Lung (tissue), 12 donors: ENCODE measurements around the gene CYP39A1. TPM values are rescaled to one million over a fixed set of nuclear protein-coding genes. Genes with fewer than 3 reads are reported as not detected.

Source experiments
- ATAC-seq: fragments of 200-7000 bp; cut with Tn5 transposase; one replicate; pipeline ENCODE4 v1.9.1; 2020; ENCODE audit warnings: moderate number of reproducible peaks; ENCODE audit not compliant: insufficient read depth, low FRiP score
- DNase-seq, 3 donors: peaks; one replicate each; pipeline ENCODE4 v3.0.0-alpha.2; 2013 to 2017
- H3K27ac ChIP-seq, 2 donors: one replicate each; pipeline ENCODE4 v1.5.1; 2013; ENCODE audit warnings: mild to moderate bottlenecking in 2 of 2, moderate library complexity in 2 of 2, control low read depth in 1 of 2, inconsistent platforms in 1 of 2, low read depth in 1 of 2, low read length in 1 of 2
- H3K27me3 ChIP-seq, 3 donors: one replicate each; pipeline ENCODE4 v1.5.1; 2013; ENCODE audit warnings: low read length in 2 of 3; ENCODE audit not compliant: control insufficient read depth in 3 of 3, insufficient read depth in 3 of 3
- H3K36me3 ChIP-seq, 4 donors: one replicate each; pipeline ENCODE4 v1.5.1; 2013; ENCODE audit warnings: low read length in 4 of 4, mild to moderate bottlenecking in 1 of 4, moderate library complexity in 1 of 4; ENCODE audit not compliant: control insufficient read depth in 4 of 4, insufficient read depth in 4 of 4
- H3K4me1 ChIP-seq, 5 donors: one replicate each; pipeline ENCODE4 v1.5.1; 2013; ENCODE audit warnings: low read length in 5 of 5, mild to moderate bottlenecking in 2 of 5, moderate library complexity in 1 of 5; ENCODE audit not compliant: control insufficient read depth in 5 of 5, insufficient read depth in 5 of 5
- H3K4me3 ChIP-seq: one replicate; pipeline ENCODE4 v1.5.1; 2013; ENCODE audit warnings: mild to moderate bottlenecking, control low read depth, moderate library complexity
- H3K9ac ChIP-seq, 2 donors: one replicate each; pipeline ENCODE4 v1.5.1; 2013; ENCODE audit warnings: low read length in 2 of 2, control low read depth in 1 of 2; ENCODE audit not compliant: insufficient read depth in 1 of 2
- H3K9me3 ChIP-seq, 4 donors: one replicate each; pipeline ENCODE4 v1.5.1; 2013; ENCODE audit warnings: low read length in 3 of 4, mild to moderate bottlenecking in 1 of 4, moderate library complexity in 1 of 4; ENCODE audit not compliant: control insufficient read depth in 4 of 4, insufficient read depth in 3 of 4
- WGBS, 2 donors: extraction: QIAGEN DNeasy Blood & Tissue Kit; methylation state at CpG; one replicate each; pipeline ENCODE4 v1.1.7; 2013; 5-methylcytosine and 5-hydroxymethylcytosine counted together
- polyA plus RNA-seq, 2 donors: library from polyadenylated mRNA; stranded (reverse); fragments of 200-250 nt; gene quantifications; one replicate each; pipeline ENCODE4 v1.2.1, GENCODE V29; 2013
- total RNA-seq, 2 donors: library from RNA; depleted of rRNA in 1 of 2; stranded (reverse); fragments of >200 nt in 1 of 2; gene quantifications; one replicate each; pipeline ENCODE4 v1.2.1, GENCODE V29; 2014 to 2021
- TF ChIP-seq, protein P1 (sequence below): IDR thresholded peaks from 2 replicates; pipeline ENCODE4 v1.5.1; 2012; ENCODE audit warnings: mild to moderate bottlenecking; ENCODE audit errors: control extremely low read depth, extremely low read depth
- donor health status: control.
- donor health status: control.
- donor health status: Bipolar disorder and iron deficiency.
- donor health status: healthy.
- donor health status: DM: yes; HTN: yes; CAD: no.

CYP39A1 gene
- total and polyA plus RNA-seq, 4 donors = 2.2 to 14.4 (median 5.0) TPM

DNA sequence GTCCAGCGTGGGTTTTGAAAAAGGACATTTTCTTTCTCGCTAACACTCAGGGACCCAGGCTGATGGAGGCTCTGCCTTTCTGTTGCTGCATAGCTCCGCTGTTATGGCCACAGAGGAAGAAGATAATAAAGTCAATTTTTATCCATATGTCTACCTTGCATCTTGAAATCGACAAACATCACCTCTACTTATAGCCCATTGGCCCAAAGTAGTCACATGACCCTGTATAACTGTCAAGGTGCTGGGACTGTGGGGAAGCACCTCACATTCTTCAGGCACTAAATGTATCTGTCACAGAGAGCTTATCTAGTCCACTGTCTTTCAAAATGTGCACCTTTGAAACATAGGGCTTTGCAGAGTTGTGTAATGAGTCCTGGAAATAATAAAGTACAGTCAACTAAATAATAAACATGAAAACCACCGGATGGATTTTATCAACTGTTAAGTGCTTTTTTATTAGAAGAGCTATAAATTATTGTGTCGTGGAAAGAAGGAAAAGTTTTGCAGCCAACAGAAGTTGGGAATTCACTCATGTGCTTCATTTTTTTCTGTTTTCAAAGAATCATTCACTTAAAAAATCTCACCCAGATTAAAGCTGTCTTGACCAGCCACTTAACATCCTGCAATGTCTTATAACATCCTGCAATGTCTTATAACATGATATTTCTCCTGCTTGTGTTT lies 113.7 kb downstream of the CYP39A1 start:
- peaks cover 0 to 4% (median 0%) of the 10 kb centered on the region in 5 donors for H3K4me1 ChIP-seq
- H3K4me3 ChIP-seq = no peak overlapping the region
- peaks cover 0 to 6% (median 0%) of the 10 kb centered on the region in 4 donors for H3K9me3 ChIP-seq
- no peak overlapping the region for H3K27ac ChIP-seq
- ATAC-seq (no peak), DNase-seq (peak in 2 of 3 donors; percentile 44 to 56)
- H3K36me3 ChIP-seq = no peaks in the 10 kb centered on the region
- H3K9ac ChIP-seq = no peak overlapping the region
- WGBS, 2 donors = 67 to 72% methylated on average over 6 of the region's 6 CpGs
- H3K27me3 ChIP-seq = no peaks in the 10 kb centered on the region
- TF ChIP-seq, protein P1, sequence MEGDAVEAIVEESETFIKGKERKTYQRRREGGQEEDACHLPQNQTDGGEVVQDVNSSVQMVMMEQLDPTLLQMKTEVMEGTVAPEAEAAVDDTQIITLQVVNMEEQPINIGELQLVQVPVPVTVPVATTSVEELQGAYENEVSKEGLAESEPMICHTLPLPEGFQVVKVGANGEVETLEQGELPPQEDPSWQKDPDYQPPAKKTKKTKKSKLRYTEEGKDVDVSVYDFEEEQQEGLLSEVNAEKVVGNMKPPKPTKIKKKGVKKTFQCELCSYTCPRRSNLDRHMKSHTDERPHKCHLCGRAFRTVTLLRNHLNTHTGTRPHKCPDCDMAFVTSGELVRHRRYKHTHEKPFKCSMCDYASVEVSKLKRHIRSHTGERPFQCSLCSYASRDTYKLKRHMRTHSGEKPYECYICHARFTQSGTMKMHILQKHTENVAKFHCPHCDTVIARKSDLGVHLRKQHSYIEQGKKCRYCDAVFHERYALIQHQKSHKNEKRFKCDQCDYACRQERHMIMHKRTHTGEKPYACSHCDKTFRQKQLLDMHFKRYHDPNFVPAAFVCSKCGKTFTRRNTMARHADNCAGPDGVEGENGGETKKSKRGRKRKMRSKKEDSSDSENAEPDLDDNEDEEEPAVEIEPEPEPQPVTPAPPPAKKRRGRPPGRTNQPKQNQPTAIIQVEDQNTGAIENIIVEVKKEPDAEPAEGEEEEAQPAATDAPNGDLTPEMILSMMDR = no peak

DNA sequence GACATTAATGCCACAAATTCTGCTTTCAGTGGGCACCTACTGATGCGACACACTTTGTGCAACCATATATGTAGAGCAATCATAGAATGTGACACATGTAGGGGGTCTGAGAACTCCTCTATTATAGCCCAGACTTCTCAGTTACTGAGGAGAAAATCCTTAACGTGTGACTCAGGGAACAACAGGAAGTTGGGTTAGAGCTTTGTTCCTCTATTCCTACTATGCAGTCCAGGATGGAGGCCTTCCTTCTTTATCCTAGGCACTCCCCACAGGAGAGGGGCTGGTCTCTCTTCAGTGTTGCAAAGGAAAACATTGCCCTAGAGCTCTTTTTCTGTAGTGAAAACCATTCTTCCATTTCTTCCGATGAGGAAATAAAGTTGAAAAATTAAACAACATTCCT lies 121.7 kb downstream of the CYP39A1 start:
- H3K27ac ChIP-seq = no peak overlapping the region
- TF ChIP-seq, protein P1 = no peak
- H3K4me3 ChIP-seq = no peak overlapping the region
- DNase-seq (no peak), ATAC-seq (no peak)
- no peaks in the 10 kb centered on the region for H3K27me3 ChIP-seq
- no peaks in the 10 kb centered on the region for H3K36me3 ChIP-seq
- peaks cover 0 to 3% (median 0%) of the 10 kb centered on the region in 4 donors for H3K9me3 ChIP-seq
- WGBS, 2 donors = 70% methylated on average over 3 of the region's 3 CpGs
- no peaks in the 10 kb centered on the region for H3K4me1 ChIP-seq
- H3K9ac ChIP-seq = no peak overlapping the region

DNA sequence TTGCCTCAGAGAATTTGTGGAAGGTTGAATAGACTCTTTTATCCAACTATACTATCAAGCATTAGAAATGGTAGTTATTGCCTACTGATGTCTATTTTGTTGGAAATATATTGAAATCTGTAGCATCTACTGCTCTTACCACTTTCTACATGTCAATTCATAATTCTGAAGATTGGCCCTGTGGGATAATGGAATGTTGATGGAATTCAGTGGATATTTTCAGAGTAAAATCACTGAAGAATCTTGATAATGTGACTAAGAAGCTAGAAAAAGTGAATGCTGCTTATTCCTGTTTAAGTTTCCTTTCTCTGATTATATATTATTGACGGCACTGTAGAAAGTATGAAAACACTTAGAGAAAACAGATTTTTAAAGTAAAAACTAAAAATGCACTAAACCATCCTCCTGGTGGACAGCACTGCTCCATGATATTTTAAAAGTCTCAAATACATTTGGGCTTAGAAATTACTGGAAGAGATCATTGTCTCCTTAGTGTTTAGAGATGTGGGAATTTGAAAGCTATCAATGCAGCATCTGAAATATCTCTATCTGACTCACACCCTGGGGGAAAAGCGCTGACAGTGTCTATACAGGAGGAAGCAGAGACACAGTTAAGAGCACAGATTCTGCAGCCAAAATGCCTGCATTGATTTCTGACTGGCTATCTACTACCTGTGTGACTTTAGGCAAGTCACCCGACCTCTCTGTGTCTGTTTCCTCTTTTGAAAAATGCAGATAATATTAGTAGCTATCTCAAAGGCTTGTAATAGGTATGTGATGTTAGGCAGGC lies 123.5 kb downstream of the CYP39A1 start:
- H3K27ac ChIP-seq = no peak overlapping the region
- no peak overlapping the region for H3K9ac ChIP-seq
- TF ChIP-seq, protein P1 = no peak
- no peaks in the 10 kb centered on the region for H3K36me3 ChIP-seq
- no peak overlapping the region for H3K4me3 ChIP-seq
- WGBS, 2 donors = 84% methylated on average over 3 of the region's 3 CpGs
- DNase-seq (no peak), ATAC-seq (no peak)
- H3K27me3 ChIP-seq = no peaks in the 10 kb centered on the region
- H3K9me3 ChIP-seq = peaks cover 0 to 3% (median 0%) of the 10 kb centered on the region in 4 donors
- H3K4me1 ChIP-seq = no peaks in the 10 kb centered on the region
